ENCODE results near the gene PLEKHA5.

GRCh38 chr12:19338405-19338804, 208.9 kb downstream of the PLEKHA5 start:
- TF ChIP-seq CTCF (optimal IDR thresholded peaks at IDR 0.05 in 1 of 3, IDR thresholded peaks at IDR 0.05 in 1 of 3, conservative IDR thresholded peaks at IDR 0.05 in 1 of 3; ENCODE audit: extremely low read depth in 1 of 3, insufficient read depth in 2 of 3, low read length in 3 of 3) = no peak
- TF ChIP-seq EZH2 (IDR thresholded peaks at IDR 0.05; ENCODE audit: low read length) = no peak

Measured in keratinocyte (primary cell).